CD4-positive, alpha-beta T cell treated with Interleukin-15 for 1 hour (primary cell): ENCODE results near the gene FAM241A.
"Not testable (repeated sequence)": the region's sequence is repeated elsewhere in the genome, so short reads cannot be mapped to it uniquely, and the experiment has no call there.

Experiments used
- DNase-seq: peaks from one replicate; pipeline ENCODE4 v3.0.0-alpha.2; 2020

FAM241A gene

GRCh38 chr4:112145326-112145789, at the start of gene FAM241A:
TSS of gene FAM241A (plus strand) at chr4:112145454. CDS start at chr4:112145581, 127 bp downstream.
- DNase-seq: peak; percentile 90

GRCh38 chr4:112098841-112099530, 46.3 kb upstream of the FAM241A start:
- DNase-seq: no peak

GRCh38 chr4:112099701-112100297, 45.5 kb upstream of the FAM241A start:
- no peak for DNase-seq

GRCh38 chr4:112102875-112103370, 42.3 kb upstream of the FAM241A start:
- DNase-seq: no peak

GRCh38 chr4:112105201-112105969, 39.9 kb upstream of the FAM241A start:
- no peak for DNase-seq

- DNase-seq: no peak
Measured at GRCh38 chr4:112109360-112110058, 35.7 kb upstream of the FAM241A start.

- DNase-seq: no peak
Measured at GRCh38 chr4:112110059-112110425, 35.2 kb upstream of the FAM241A start.

GRCh38 chr4:112111306-112111705, 33.9 kb upstream of the FAM241A start:
- no peak for DNase-seq

GRCh38 chr4:112112095-112112494, 33.2 kb upstream of the FAM241A start:
- DNase-seq: not testable (repeated sequence)

GRCh38 chr4:112112590-112113170, 32.6 kb upstream of the FAM241A start:
- DNase-seq: no peak

GRCh38 chr4:112113864-112114263, 31.4 kb upstream of the FAM241A start:
- no peak for DNase-seq

GRCh38 chr4:112114452-112114851, 30.8 kb upstream of the FAM241A start:
- DNase-seq: no peak

GRCh38 chr4:112118742-112119352, 26.4 kb upstream of the FAM241A start:
- DNase-seq: no peak

GRCh38 chr4:112119353-112119783, 25.9 kb upstream of the FAM241A start:
- DNase-seq: no peak

- no peak for DNase-seq
Measured at GRCh38 chr4:112120021-112120420, 25.2 kb upstream of the FAM241A start.

GRCh38 chr4:112125416-112125815, 19.8 kb upstream of the FAM241A start:
- DNase-seq: no peak

GRCh38 chr4:112127048-112127637, 18.1 kb upstream of the FAM241A start:
- no peak for DNase-seq

GRCh38 chr4:112127803-112128202, 17.5 kb upstream of the FAM241A start:
- DNase-seq: no peak

GRCh38 chr4:112128452-112128851, 16.8 kb upstream of the FAM241A start:
- no peak for DNase-seq

- DNase-seq: no peak
Measured at GRCh38 chr4:112130906-112131305, 14.3 kb upstream of the FAM241A start.

GRCh38 chr4:112136551-112136950, 8.7 kb upstream of the FAM241A start:
- no peak for DNase-seq

GRCh38 chr4:112138538-112138937, 6.7 kb upstream of the FAM241A start:
- no peak for DNase-seq
